HepG2 (cell line): Measurements from ENCODE around the gene HIRA. TPM values are rescaled to one million over a fixed set of nuclear protein-coding genes. Genes with fewer than 3 reads are reported as not detected.
A peak's percentile ranks its signal among the peaks of the same experiment; 100 is the strongest.

Experiments used
- DNMT1 ChIP-seq: sonication (generic); formaldehyde crosslinking; IDR thresholded peaks from 2 replicates; pipeline ENCODE4 v1.5.1; 2020; ENCODE audit warnings: mild to moderate bottlenecking, missing genetic modification reagents
- GLI4 ChIP-seq: sonication (generic); formaldehyde crosslinking; IDR thresholded peaks from 2 replicates; pipeline ENCODE4 v1.5.1; 2020; ENCODE audit warnings: missing genetic modification reagents, mild to moderate bottlenecking, moderate library complexity, borderline replicate concordance
- IKZF4 ChIP-seq: sonication (generic); formaldehyde crosslinking; IDR thresholded peaks from 2 replicates; pipeline ENCODE4 v1.5.1; 2020; ENCODE audit warnings: borderline replicate concordance, mild to moderate bottlenecking, low read depth, missing genetic modification reagents; ENCODE audit errors: not compliant biosample characterization
- LCORL ChIP-seq, 2 experiments: fragments of 450-650 bp in 1 of 2; sonication (generic) in 1 of 2; formaldehyde crosslinking in 1 of 2; IDR thresholded peaks; 2 replicates each; pipeline versions ENCODE4 v1.5.0 to v1.6.1; 2017 to 2020; ENCODE audit warnings: antibody characterized with exemption in 1 of 2, missing genetic modification reagents in 1 of 2
- PRMT3 ChIP-seq: sonication (generic); formaldehyde crosslinking; IDR thresholded peaks from 2 replicates; pipeline ENCODE4 v1.8.1; 2022; ENCODE audit warnings: low read depth, mild to moderate bottlenecking, moderate library complexity, missing genetic modification reagents, borderline replicate concordance
- RBM22 ChIP-seq: fragments of 200-400 bp; formaldehyde crosslinking; optimal IDR thresholded peaks from 2 replicates; pipeline ENCODE3; 2017; ENCODE audit warnings: mild to moderate bottlenecking, low read length, moderate library complexity
- RXRB ChIP-seq: IDR thresholded peaks from 2 replicates; pipeline ENCODE4 v1.6.1; 2016; ENCODE audit warnings: borderline replicate concordance, missing genetic modification reagents, missing compliant biosample characterization
- SIN3B ChIP-seq: fragments of 150-350 bp; IDR thresholded peaks from 2 replicates; pipeline ENCODE4 v1.6.1; 2014; ENCODE audit warnings: low read length
- TARDBP ChIP-seq: sonication (generic); formaldehyde crosslinking; IDR thresholded peaks from 2 replicates; pipeline ENCODE4 v1.8.0; 2022; ENCODE audit warnings: mild to moderate bottlenecking, missing genetic modification reagents
- TBP ChIP-seq: sonication (generic); formaldehyde crosslinking; IDR thresholded peaks from 2 replicates; pipeline ENCODE4 v1.5.0; 2020; ENCODE audit warnings: missing genetic modification reagents
- ZNF232 ChIP-seq: sonication (generic); formaldehyde crosslinking; IDR thresholded peaks from 2 replicates; pipeline ENCODE4 v1.4.0; 2020; ENCODE audit warnings: missing genetic modification reagents, borderline replicate concordance
- ZNF547 ChIP-seq: sonication (generic); formaldehyde crosslinking; IDR thresholded peaks from 2 replicates; pipeline ENCODE4 v1.5.1; 2020; ENCODE audit warnings: mild to moderate bottlenecking, missing genetic modification reagents
- ZNF567 ChIP-seq: sonication (generic); formaldehyde crosslinking; IDR thresholded peaks from 2 replicates; pipeline ENCODE4 v1.8.1; 2023; ENCODE audit warnings: mild to moderate bottlenecking, missing genetic modification reagents, borderline replicate concordance
- ZNF616 ChIP-seq: sonication (generic); formaldehyde crosslinking; IDR thresholded peaks from 2 replicates; pipeline ENCODE4 v1.5.0; 2020; ENCODE audit warnings: low read depth, mild to moderate bottlenecking, missing genetic modification reagents
- ZNF878 ChIP-seq: sonication (generic); formaldehyde crosslinking; IDR thresholded peaks from 2 replicates; pipeline ENCODE4 v1.8.1; 2023; ENCODE audit warnings: mild to moderate bottlenecking, missing genetic modification reagents, moderate library complexity
- polyA plus RNA-seq, 8 experiments: library from polyadenylated mRNA; depleted of rRNA in 3 of 8; stranded (reverse) in 7 of 8; unstranded in 1 of 8; fragments of >200 nt; fragmentation: Illumina TruSeq in 4 of 8; extraction: Trizol in 4 of 8; gene quantifications; 2 replicates each; pipeline versions ENCODE4 v1.2.1 to v1.2.3, GENCODE V29; 2011 to 2016; ENCODE audit warnings: low read depth in 4 of 8, missing spikeins in 1 of 8, mixed read lengths in 1 of 8; ENCODE audit not compliant: insufficient read depth in 1 of 8
- total RNA-seq, 5 experiments: library from RNA; depleted of rRNA; stranded (reverse); fragments of >200 nt; fragmentation: Illumina TruSeq; extraction: Trizol; gene quantifications; 2 replicates each; pipeline ENCODE4 v1.2.3, GENCODE V29; 2016; ENCODE audit warnings: low read depth in 1 of 5
- TF ChIP-seq, protein P1 (sequence below): sonication (generic); formaldehyde crosslinking; IDR thresholded peaks from 2 replicates; pipeline ENCODE4 v1.4.0; 2020; ENCODE audit warnings: missing genetic modification reagents
- TF ChIP-seq, protein P2 (sequence below): sonication (generic); formaldehyde crosslinking; IDR thresholded peaks from 2 replicates; pipeline ENCODE4 v1.5.1; 2020; ENCODE audit warnings: mild to moderate bottlenecking, missing genetic modification reagents
- TF ChIP-seq, protein P3 (sequence below): IDR thresholded peaks from 2 replicates; pipeline ENCODE4 v1.6.1; 2016
- TF ChIP-seq, protein P4 (sequence below): sonication (generic); formaldehyde crosslinking; IDR thresholded peaks from 2 replicates; pipeline ENCODE4 v1.8.0; 2022; ENCODE audit warnings: missing genetic modification reagents, mild to moderate bottlenecking, inconsistent platforms, borderline replicate concordance

The HIRA gene
- total and polyA plus RNA-seq, 2 of the 13 experiments (the other 11 are each of a cell fraction or from before 2014, with no cell fraction given) = 21.5 to 29.2 TPM

DNA sequence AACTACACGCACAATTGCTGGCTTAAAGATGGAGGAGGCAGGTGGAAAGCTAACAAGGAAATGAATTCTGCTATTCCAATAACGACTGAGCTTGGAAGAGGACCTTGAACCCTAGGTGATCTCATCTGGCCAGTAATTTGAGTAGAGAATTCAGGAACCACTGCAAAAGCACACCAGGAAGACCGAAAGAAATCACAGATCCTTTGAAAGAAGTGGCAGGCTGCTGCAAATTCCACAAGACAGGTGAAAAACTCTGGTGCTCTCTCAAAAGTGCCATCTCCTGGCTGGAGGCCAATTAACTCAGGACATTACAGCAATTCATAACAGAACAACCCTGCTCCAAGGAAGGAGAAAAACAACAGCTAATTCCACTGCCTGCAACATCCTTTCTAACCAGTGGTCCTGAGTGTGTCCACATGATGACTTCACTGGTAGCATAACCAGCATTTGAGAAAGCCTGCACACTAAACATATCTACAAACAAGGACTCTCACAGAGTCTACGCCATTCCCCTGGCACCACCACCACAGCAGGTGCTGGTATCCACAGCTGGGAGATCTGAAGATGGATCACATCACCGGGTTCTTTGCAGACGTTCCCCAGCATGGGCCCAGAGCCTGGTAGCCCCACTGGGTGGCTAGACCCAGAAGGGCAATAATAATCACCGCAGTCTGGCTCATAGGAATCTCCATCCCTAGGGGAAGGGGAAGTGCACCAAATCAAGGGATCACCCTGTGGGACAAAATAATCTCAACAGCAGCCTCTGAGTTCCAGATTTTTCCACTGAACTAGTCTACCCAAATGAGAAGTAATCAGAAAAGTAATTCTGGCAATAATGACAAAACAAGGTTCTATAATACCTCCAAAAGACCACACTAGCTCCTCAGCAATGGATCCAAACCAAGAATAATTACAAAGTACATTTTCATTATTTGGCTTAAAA lies 95.1 kb downstream of the HIRA start (continued):
- TF ChIP-seq, protein P1, sequence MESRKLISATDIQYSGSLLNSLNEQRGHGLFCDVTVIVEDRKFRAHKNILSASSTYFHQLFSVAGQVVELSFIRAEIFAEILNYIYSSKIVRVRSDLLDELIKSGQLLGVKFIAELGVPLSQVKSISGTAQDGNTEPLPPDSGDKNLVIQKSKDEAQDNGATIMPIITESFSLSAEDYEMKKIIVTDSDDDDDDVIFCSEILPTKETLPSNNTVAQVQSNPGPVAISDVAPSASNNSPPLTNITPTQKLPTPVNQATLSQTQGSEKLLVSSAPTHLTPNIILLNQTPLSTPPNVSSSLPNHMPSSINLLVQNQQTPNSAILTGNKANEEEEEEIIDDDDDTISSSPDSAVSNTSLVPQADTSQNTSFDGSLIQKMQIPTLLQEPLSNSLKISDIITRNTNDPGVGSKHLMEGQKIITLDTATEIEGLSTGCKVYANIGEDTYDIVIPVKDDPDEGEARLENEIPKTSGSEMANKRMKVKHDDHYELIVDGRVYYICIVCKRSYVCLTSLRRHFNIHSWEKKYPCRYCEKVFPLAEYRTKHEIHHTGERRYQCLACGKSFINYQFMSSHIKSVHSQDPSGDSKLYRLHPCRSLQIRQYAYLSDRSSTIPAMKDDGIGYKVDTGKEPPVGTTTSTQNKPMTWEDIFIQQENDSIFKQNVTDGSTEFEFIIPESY (CRISPR knock-in tag) = no peak
- TF ChIP-seq PRMT3 (CRISPR knock-in tag) = no peak
- TF ChIP-seq IKZF4 (CRISPR knock-in tag) = no peak
- no peak for TF ChIP-seq ZNF232 (CRISPR knock-in tag)
- TF ChIP-seq GLI4 (CRISPR knock-in tag) = no peak
- TF ChIP-seq TBP = no peak
- TF ChIP-seq, protein P2, sequence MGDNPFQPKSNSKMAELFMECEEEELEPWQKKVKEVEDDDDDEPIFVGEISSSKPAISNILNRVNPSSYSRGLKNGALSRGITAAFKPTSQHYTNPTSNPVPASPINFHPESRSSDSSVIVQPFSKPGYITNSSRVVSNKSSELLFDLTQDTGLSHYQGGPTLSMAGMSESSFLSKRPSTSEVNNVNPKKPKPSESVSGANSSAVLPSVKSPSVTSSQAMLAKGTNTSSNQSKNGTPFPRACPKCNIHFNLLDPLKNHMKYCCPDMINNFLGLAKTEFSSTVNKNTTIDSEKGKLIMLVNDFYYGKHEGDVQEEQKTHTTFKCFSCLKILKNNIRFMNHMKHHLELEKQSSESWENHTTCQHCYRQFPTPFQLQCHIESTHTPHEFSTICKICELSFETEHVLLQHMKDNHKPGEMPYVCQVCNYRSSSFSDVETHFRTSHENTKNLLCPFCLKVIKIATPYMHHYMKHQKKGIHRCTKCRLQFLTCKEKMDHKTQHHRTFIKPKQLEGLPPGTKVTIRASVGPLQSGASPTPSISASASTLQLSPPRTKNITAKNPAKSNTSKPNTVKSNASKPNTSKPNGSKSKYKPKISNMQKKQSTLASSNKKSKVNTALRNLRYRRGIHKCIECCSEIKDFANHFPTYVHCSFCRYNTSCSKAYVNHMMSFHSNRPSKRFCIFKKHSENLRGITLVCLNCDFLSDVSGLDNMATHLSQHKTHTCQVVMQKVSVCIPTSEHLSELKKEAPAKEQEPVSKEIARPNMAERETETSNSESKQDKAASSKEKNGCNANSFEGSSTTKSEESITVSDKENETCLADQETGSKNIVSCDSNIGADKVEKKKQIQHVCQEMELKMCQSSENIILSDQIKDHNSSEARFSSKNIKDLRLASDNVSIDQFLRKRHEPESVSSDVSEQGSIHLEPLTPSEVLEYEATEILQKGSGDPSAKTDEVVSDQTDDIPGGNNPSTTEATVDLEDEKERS = no peak
- TF ChIP-seq DNMT1 (CRISPR knock-in tag) = no peak
- TF ChIP-seq, protein P3, sequence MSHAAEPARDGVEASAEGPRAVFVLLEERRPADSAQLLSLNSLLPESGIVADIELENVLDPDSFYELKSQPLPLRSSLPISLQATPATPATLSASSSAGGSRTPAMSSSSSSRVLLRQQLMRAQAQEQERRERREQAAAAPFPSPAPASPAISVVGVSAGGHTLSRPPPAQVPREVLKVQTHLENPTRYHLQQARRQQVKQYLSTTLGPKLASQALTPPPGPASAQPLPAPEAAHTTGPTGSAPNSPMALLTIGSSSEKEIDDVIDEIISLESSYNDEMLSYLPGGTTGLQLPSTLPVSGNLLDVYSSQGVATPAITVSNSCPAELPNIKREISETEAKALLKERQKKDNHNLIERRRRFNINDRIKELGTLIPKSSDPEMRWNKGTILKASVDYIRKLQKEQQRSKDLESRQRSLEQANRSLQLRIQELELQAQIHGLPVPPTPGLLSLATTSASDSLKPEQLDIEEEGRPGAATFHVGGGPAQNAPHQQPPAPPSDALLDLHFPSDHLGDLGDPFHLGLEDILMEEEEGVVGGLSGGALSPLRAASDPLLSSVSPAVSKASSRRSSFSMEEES = no peak
- 0 out of 2 replicates have a peak, but pooled peaks have one; percentile 18 for TF ChIP-seq RXRB (CRISPR knock-in tag)
- no peak for TF ChIP-seq ZNF567 (CRISPR knock-in tag)
- no peak for TF ChIP-seq LCORL (IDR thresholded peaks at IDR 0.05)
- TF ChIP-seq LCORL (CRISPR knock-in tag; IDR thresholded peaks at IDR 0.05) = no peak
- no peak for TF ChIP-seq ZNF616 (CRISPR knock-in tag)
- peak; percentile 47 for TF ChIP-seq RBM22
- no peak for TF ChIP-seq ZNF547 (CRISPR knock-in tag)
- no peak for TF ChIP-seq ZNF878 (CRISPR knock-in tag)
- no peak for TF ChIP-seq TARDBP (CRISPR knock-in tag)
- TF ChIP-seq, protein P4, sequence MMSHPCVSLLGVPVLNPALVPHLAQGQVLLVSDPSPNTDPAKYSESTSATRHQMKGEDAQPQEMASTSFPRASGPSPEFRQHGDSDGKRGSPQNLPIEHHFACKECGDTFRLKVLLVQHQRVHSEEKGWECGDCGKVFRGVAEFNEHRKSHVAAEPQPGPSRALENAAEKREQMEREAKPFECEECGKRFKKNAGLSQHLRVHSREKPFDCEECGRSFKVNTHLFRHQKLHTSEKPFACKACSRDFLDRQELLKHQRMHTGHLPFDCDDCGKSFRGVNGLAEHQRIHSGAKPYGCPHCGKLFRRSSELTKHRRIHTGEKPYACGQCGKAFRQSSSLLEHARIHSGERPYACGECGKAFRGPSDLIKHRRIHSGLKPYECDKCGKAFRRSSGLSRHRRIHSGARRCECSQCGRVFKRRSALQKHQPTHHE (CRISPR knock-in tag) = no peak
- no peak for TF ChIP-seq SIN3B
